GM19468 (cell line): Measurements from ENCODE around the gene MAFF.
A peak's percentile ranks its signal among the peaks of the same experiment; 100 is the strongest.

Source experiments
- ATAC-seq: cut with Tn5 transposase; IDR thresholded peaks from one replicate; pipeline ENCODE4 v1.9.1; 2021; ENCODE audit warnings: mild to moderate bottlenecking, moderate library complexity, moderate number of reproducible peaks; ENCODE audit not compliant: unreplicated experiment; ENCODE audit errors: extremely low read depth

The MAFF gene

GRCh38 chr22:38240734-38241252 is 39.0 kb downstream of the MAFF start:
- no peak for ATAC-seq

GRCh38 chr22:38243007-38243765 is 41.4 kb downstream of the MAFF start:
- ATAC-seq = no peak

- ATAC-seq = no peak
Measured at GRCh38 chr22:38244106-38244505, 42.3 kb downstream of the MAFF start.

GRCh38 chr22:38246046-38246658 is 44.4 kb downstream of the MAFF start:
- ATAC-seq = no peak

GRCh38 chr22:38246692-38247091 is 44.9 kb downstream of the MAFF start:
- ATAC-seq = no peak

- ATAC-seq = no peak
Measured at GRCh38 chr22:38247713-38248112, 45.9 kb downstream of the MAFF start.

- no peak for ATAC-seq
Measured at GRCh38 chr22:38248280-38248679, 46.5 kb downstream of the MAFF start.

GRCh38 chr22:38249301-38249700 is 47.5 kb downstream of the MAFF start:
- ATAC-seq = no peak

- ATAC-seq = no peak
Measured at GRCh38 chr22:38249803-38250642, 48.2 kb downstream of the MAFF start.

GRCh38 chr22:38250643-38251340 is 49.0 kb downstream of the MAFF start:
- ATAC-seq = no peak

- ATAC-seq = no peak
Measured at GRCh38 chr22:38251341-38251692, 49.5 kb downstream of the MAFF start.

GRCh38 chr22:38255697-38256096 is 53.9 kb downstream of the MAFF start:
- no peak for ATAC-seq

GRCh38 chr22:38257181-38257580 is 55.4 kb downstream of the MAFF start:
- no peak for ATAC-seq

GRCh38 chr22:38257650-38258250 is 56.0 kb downstream of the MAFF start:
- ATAC-seq = no peak

- ATAC-seq = no peak
Measured at GRCh38 chr22:38258895-38259294, 57.1 kb downstream of the MAFF start.

- ATAC-seq = no peak
Measured at GRCh38 chr22:38259370-38259769, 57.6 kb downstream of the MAFF start.

GRCh38 chr22:38260761-38261681 is 59.2 kb downstream of the MAFF start:
- ATAC-seq = peak; percentile 6

- ATAC-seq = no peak
Measured at GRCh38 chr22:38262051-38262795, 60.4 kb downstream of the MAFF start.
